HG02884 (cell line): ENCODE measurements around the gene COL28A1.

Experiments
- ATAC-seq: cut with Tn5 transposase; IDR thresholded peaks from one replicate; pipeline ENCODE4 v1.9.1; 2021; ENCODE audit warnings: mild to moderate bottlenecking, moderate library complexity; ENCODE audit not compliant: unreplicated experiment

The COL28A1 gene

GRCh38 chr7:7344583-7344982, 191.1 kb downstream of the COL28A1 start:
- no peak for ATAC-seq

- no peak for ATAC-seq
Measured at GRCh38 chr7:7335909-7336308, 199.8 kb downstream of the COL28A1 start.

- no peak for ATAC-seq
Measured at GRCh38 chr7:7335215-7335614, 200.5 kb downstream of the COL28A1 start.

GRCh38 chr7:7333610-7334009, 202.1 kb downstream of the COL28A1 start:
- no peak for ATAC-seq

GRCh38 chr7:7331523-7331922, 204.2 kb downstream of the COL28A1 start:
- ATAC-seq: no peak

GRCh38 chr7:7330997-7331396, 204.7 kb downstream of the COL28A1 start:
- ATAC-seq: no peak

- ATAC-seq: no peak
Measured at GRCh38 chr7:7329326-7329725, 206.3 kb downstream of the COL28A1 start.

GRCh38 chr7:7327423-7327822, 208.2 kb downstream of the COL28A1 start:
- no peak for ATAC-seq

- no peak for ATAC-seq
Measured at GRCh38 chr7:7324698-7325097, 211.0 kb downstream of the COL28A1 start.

GRCh38 chr7:7323921-7324320, 211.8 kb downstream of the COL28A1 start:
- no peak for ATAC-seq

GRCh38 chr7:7323352-7323751, 212.3 kb downstream of the COL28A1 start:
- no peak for ATAC-seq

- ATAC-seq: peak; percentile 98
Measured at GRCh38 chr7:7321681-7322080, 214.0 kb downstream of the COL28A1 start.

- ATAC-seq: no peak
Measured at GRCh38 chr7:7318601-7319000, 217.1 kb downstream of the COL28A1 start.

GRCh38 chr7:7317850-7318249, 217.8 kb downstream of the COL28A1 start:
- no peak for ATAC-seq

- ATAC-seq: no peak
Measured at GRCh38 chr7:7315851-7316250, 219.8 kb downstream of the COL28A1 start.

GRCh38 chr7:7312323-7312722, 223.3 kb downstream of the COL28A1 start:
- ATAC-seq: no peak

- ATAC-seq: no peak
Measured at GRCh38 chr7:7311001-7311400, 224.7 kb downstream of the COL28A1 start.

- ATAC-seq: no peak
Measured at GRCh38 chr7:7309203-7309602, 226.5 kb downstream of the COL28A1 start.
